Heart left ventricle (tissue), 16 donors: Measurements from ENCODE around the gene GATA2. TPM values are rescaled to one million over a fixed set of nuclear protein-coding genes. Genes with fewer than 3 reads are reported as not detected.

Experiments used
- ATAC-seq, 4 donors: fragments of 200-7000 bp; cut with Tn5 transposase; one replicate each; pipeline ENCODE4 v1.9.1; 2020 to 2022; ENCODE audit warnings: moderate library complexity in 4 of 4, mild to moderate bottlenecking in 3 of 4, moderate number of reproducible peaks in 1 of 4
- DNase-seq, 5 donors: peaks; one replicate each; pipeline ENCODE4 v3.0.0-alpha.2; 2020
- H3K27ac ChIP-seq, 12 donors: fragments of 200-600 bp; sonication (generic) in 4 of 12; one replicate each; pipeline versions ENCODE4 v1.5.0 to v1.8.0; 2016 to 2022; ENCODE audit warnings: mild to moderate bottlenecking in 2 of 12
- H3K27me3 ChIP-seq, 9 donors: fragments of 200-600 bp; sonication (generic) in 2 of 9; one replicate each; pipeline versions ENCODE4 v1.5.1 to v1.8.0; 2016 to 2022; ENCODE audit warnings: mild to moderate bottlenecking in 3 of 9
- H3K36me3 ChIP-seq, 9 donors: fragments of 200-600 bp; sonication (generic) in 2 of 9; one replicate each; pipeline versions ENCODE4 v1.5.0 to v1.8.0; 2018 to 2022; ENCODE audit warnings: mild to moderate bottlenecking in 2 of 9
- H3K4me1 ChIP-seq, 12 donors: fragments of 200-600 bp; sonication (generic) in 4 of 12; one replicate each; pipeline versions ENCODE4 v1.5.0 to v1.8.0; 2016 to 2022; ENCODE audit warnings: mild to moderate bottlenecking in 3 of 12
- H3K4me3 ChIP-seq, 12 donors: fragments of 200-600 bp; sonication (generic) in 4 of 12; one replicate each; pipeline versions ENCODE4 v1.5.0 to v1.8.0; 2017 to 2022; ENCODE audit warnings: mild to moderate bottlenecking in 9 of 12, moderate library complexity in 4 of 12
- H3K9me3 ChIP-seq, 12 donors: fragments of 200-600 bp; sonication (generic) in 4 of 12; one replicate each; pipeline versions ENCODE4 v1.5.0 to v1.8.0; 2016 to 2022; ENCODE audit warnings: mild to moderate bottlenecking in 1 of 12
- POLR2A ChIP-seq, 2 donors: fragments of 450-650 bp; IDR thresholded peaks; one replicate each; pipeline ENCODE4 v1.6.1; 2017; ENCODE audit warnings: antibody characterized with exemption in 2 of 2, mild to moderate bottlenecking in 2 of 2, moderate library complexity in 2 of 2
- WGBS, 4 donors: extraction: QIAGEN DNeasy Blood & Tissue Kit in 2 of 4; methylation state at CpG; one replicate each; pipeline versions ENCODE4 v1.1.5 to v1.1.7; 2013 to 2018; 5-methylcytosine and 5-hydroxymethylcytosine counted together
- intact Hi-C, 10 donors: fragments of 100-400 bp; cut with DNase I; formaldehyde crosslinking; loops; one replicate each; pipeline versions ENCODE4 v1.11.1 to v1.14.2; 2022
- polyA plus RNA-seq, 2 donors: library from polyadenylated mRNA; stranded (reverse); fragments of 200-250 nt; gene quantifications; one replicate each; pipeline ENCODE4 v1.2.3, GENCODE V29; 2013
- total RNA-seq, 9 donors: library from RNA; depleted of rRNA in 2 of 9; stranded (reverse); fragments of >200 nt in 2 of 9; fragmentation: NEBNext Ultra II Directional in 3 of 9; extraction: Animal tissue kit (Norgen Biotek cat#: 25700) in 3 of 9; gene quantifications; one replicate each; pipeline versions ENCODE4 v1.1.0 to v1.2.4, GENCODE V29; 2016 to 2023
- TF ChIP-seq, protein P1 (sequence below), 12 donors: fragments of 200-600 bp; sonication (generic) in 4 of 12; IDR thresholded peaks; one replicate each; pipeline versions ENCODE4 v1.5.0 to v1.8.0; 2018 to 2022; ENCODE audit warnings: antibody characterized with exemption in 12 of 12, mild to moderate bottlenecking in 5 of 12
- donor health status: ischemic (EF 13 %, LVEDD 7.1; RV severe dilation, severe dysfunction).
- donor health status: healthy with polysubstance abuse.
- donor health status: DM: no; HTN: yes; CAD: no.
- donor health status: DM: no; HTN: no; CAD: no.
- donor health status: ischemic (EF 25% LVEDD 6.9; RV normal size, moderate dysfunction).
- donor health status: ischemic (EF 25% LVEDD 5.7; RV mildly dilated, moderate dysfunction).
- donor health status: healthy.
- donor health status: DM: yes; HTN: yes; CAD: no.
- donor health status: ischemic (EF 35%, LVEDD 5.7; RV mildly dilated, moderate dysfunction).
- donor health status: nonischemic (EF 11% LVEDD 7.7; RV severe dilation, severe dysfunction).
- donor health status: DM: yes; HTN: yes; CAD: no.
- donor health status: PGD.
- donor health status: ischemic (EF 29% LVEDD 5.4; RV normal size, mild dysfunction).
- donor health status: nonischemic (EF 23%, LVEDD 6.1; RV moderate dilation, normal function).

Gene GATA2
- total and polyA plus RNA-seq, 11 donors, result 6.0 to 30.7 (median 12.8) TPM

DNA sequence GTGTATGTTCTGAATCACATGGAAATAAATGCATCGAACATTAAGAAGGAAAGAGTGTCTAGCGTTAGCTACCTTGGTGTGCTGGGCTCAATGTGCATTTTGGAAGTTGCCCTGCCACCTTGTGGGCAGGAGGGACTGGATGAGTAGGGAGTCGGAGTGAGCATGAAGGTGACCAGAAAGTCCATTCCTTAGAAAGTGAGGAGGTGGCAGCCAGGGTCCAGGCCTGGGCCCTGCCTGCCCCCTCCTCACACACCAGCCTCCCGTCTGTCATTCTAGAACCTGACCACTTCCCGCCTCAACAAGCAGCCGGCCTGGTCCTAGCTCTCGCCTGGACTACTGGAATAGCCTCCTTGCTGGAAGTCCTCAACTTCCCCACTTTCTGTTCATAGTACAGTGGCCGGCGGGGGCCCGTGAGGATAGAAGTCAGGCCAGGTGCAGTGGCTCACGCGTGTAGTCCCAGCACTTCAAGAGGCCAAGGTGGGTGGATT, 10.2 kb upstream of the GATA2 start:
- intact Hi-C loops, result loop anchor here in 3 of 10 donors (5.0 to 10.0 kb wide), 3 partner anchors 44 to 408 kb away; no protein-coding TSS in a partner anchor
- peaks cover 0 to 6% (median 0%) of the 10 kb centered on the region in 12 donors for H3K9me3 ChIP-seq
- H3K4me3 ChIP-seq, result no peak overlapping the region
- H3K4me1 ChIP-seq, result peaks cover 0 to 2% (median 0%) of the 10 kb centered on the region in 12 donors
- DNase-seq, result no peak
- TF ChIP-seq, protein P1, sequence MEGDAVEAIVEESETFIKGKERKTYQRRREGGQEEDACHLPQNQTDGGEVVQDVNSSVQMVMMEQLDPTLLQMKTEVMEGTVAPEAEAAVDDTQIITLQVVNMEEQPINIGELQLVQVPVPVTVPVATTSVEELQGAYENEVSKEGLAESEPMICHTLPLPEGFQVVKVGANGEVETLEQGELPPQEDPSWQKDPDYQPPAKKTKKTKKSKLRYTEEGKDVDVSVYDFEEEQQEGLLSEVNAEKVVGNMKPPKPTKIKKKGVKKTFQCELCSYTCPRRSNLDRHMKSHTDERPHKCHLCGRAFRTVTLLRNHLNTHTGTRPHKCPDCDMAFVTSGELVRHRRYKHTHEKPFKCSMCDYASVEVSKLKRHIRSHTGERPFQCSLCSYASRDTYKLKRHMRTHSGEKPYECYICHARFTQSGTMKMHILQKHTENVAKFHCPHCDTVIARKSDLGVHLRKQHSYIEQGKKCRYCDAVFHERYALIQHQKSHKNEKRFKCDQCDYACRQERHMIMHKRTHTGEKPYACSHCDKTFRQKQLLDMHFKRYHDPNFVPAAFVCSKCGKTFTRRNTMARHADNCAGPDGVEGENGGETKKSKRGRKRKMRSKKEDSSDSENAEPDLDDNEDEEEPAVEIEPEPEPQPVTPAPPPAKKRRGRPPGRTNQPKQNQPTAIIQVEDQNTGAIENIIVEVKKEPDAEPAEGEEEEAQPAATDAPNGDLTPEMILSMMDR (IDR thresholded peaks at IDR 0.05), result peak in 5 of 12 donors; percentile 7 to 30 (median 16)
- no peak for TF ChIP-seq POLR2A (IDR thresholded peaks at IDR 0.05)
- H3K27ac ChIP-seq, result no peak overlapping the region
- H3K36me3 ChIP-seq, result no peaks in the 10 kb centered on the region
- WGBS, 4 donors, result 89 to 94% (median 91%) methylated on average over 9 to 12 of the region's 12 CpGs
- peak in 2 of 4 donors; percentile 23 to 44 for ATAC-seq
- peaks cover 0 to 45% (median 8%) of the 10 kb centered on the region in 9 donors for H3K27me3 ChIP-seq

DNA sequence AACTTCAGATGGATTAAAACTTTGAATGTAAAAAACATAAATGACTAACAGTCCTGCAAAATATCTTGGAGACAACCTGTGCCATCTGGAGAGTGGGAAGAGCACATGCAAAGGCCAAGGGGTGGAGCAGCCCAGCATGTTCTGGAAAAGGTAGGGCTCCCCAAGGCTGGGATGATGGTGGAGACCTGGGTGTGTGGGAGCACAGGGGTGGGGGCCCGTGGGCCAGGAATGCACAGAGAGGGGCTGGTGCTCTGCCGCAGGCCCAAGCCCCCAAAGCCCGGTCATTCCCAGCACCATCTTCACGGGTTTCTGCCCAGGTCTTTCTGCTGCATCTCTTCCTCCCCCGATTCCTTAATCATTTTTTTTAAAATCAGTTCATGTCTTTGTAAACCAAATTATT, 9.7 kb upstream of the GATA2 start:
- H3K27ac ChIP-seq, result no peak overlapping the region
- H3K27me3 ChIP-seq, result peaks cover 0 to 47% (median 11%) of the 10 kb centered on the region in 9 donors
- ATAC-seq, result no peak
- no peak for DNase-seq
- H3K4me3 ChIP-seq, result no peak overlapping the region
- peaks cover 0 to 6% (median 0%) of the 10 kb centered on the region in 12 donors for H3K4me1 ChIP-seq
- no peak for TF ChIP-seq POLR2A (IDR thresholded peaks at IDR 0.05)
- TF ChIP-seq, protein P1 (IDR thresholded peaks at IDR 0.05), result no peak
- H3K36me3 ChIP-seq, result no peaks in the 10 kb centered on the region
- peaks cover 0 to 6% (median 0%) of the 10 kb centered on the region in 12 donors for H3K9me3 ChIP-seq
- intact Hi-C loops, result loop anchor here in 3 of 10 donors (5.0 to 10.0 kb wide), 3 partner anchors 45 to 408 kb away; no protein-coding TSS in a partner anchor
- 90 to 93% (median 92%) methylated on average over 5 of the region's 5 CpGs for WGBS, 4 donors

DNA sequence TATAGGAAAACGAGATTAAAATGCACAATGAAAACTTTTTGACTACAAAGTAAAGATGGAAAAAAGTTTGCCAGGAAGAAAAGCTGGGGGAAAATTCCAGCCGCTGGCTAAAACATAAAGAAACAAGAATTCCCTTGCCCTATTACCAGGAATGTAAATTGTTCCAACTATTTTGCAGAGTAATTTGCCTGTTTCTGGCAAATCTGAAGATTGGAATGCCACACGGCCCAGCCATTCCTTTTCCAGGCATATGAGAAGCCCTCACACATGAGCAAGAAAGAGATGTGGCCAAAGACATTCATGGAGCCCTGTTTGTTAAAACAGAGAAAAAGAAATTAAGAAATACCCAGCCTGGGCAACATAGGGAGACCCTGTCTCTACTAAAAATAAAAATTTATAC, 8.4 kb upstream of the GATA2 start:
- peaks cover 7 to 18% (median 10%) of the 10 kb centered on the region in 12 donors for H3K4me1 ChIP-seq
- intact Hi-C loops, result loop anchor here in 3 of 10 donors (5.0 to 10.0 kb wide), 3 partner anchors 46 to 407 kb away; no protein-coding TSS in a partner anchor
- peaks cover 0 to 56% (median 16%) of the 10 kb centered on the region in 9 donors for H3K27me3 ChIP-seq
- H3K9me3 ChIP-seq, result peaks cover 0 to 6% (median 0%) of the 10 kb centered on the region in 12 donors
- no peak overlapping the region for H3K4me3 ChIP-seq
- no peaks in the 10 kb centered on the region for H3K36me3 ChIP-seq
- DNase-seq, result no peak
- H3K27ac ChIP-seq, result no peak overlapping the region
- TF ChIP-seq, protein P1 (IDR thresholded peaks at IDR 0.05), result no peak
- no peak for TF ChIP-seq POLR2A (IDR thresholded peaks at IDR 0.05)
- 81 to 89% (median 84%) methylated on average over 3 of the region's 3 CpGs for WGBS, 4 donors
- ATAC-seq, result no peak

DNA sequence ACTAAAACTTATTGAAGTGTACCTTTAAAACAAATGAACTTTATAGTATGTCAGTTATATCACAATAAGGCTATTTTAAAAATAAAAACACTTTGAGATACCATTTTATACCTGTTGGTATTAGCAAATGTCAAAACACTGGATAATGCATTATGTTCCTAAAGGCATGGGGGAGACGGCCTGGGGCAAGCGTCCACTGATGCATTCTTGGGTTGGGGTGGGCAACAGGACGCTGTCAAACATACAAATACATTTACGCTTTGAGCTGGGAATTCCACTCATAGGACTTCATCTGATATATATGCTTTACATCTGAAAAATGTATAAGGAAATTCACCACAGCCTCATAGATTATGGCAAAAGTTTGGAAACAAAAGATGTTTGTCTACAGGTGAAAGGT, 7.6 kb upstream of the GATA2 start:
- ATAC-seq, result no peak
- intact Hi-C loops, result loop anchor here in 3 of 10 donors (5.0 to 10.0 kb wide), 3 partner anchors 47 to 406 kb away; no protein-coding TSS in a partner anchor
- Histone ChIP-seq H3K9me3 (peaks cover 0 to under 1% (median 0%) of the 10 kb centered on the region in 12 donors), H3K36me3 (no peaks in the 10 kb centered on the region), H3K4me3 (no peak overlapping the region), H3K4me1 (peaks cover 7 to 20% (median 10%) of the 10 kb centered on the region in 12 donors), H3K27me3 (peaks cover 0 to 62% (median 16%) of the 10 kb centered on the region in 9 donors), H3K27ac (no peak overlapping the region)
- 91 to 95% (median 93%) methylated on average over 4 of the region's 4 CpGs for WGBS, 4 donors
- no peak for TF ChIP-seq POLR2A (IDR thresholded peaks at IDR 0.05)
- TF ChIP-seq, protein P1 (IDR thresholded peaks at IDR 0.05), result no peak
- no peak for DNase-seq
